H1 (cell line): ENCODE measurements around the gene RPUSD4. TPM values are rescaled to one million over a fixed set of nuclear protein-coding genes. Genes with fewer than 3 reads are reported as not detected.

Experiments
- CTCF ChIA-PET: fragments of 300-600 bp; sonication (Branson Sonifier 250); formaldehyde crosslinking; loops from one replicate; lab custom pipeline; 2021; ENCODE audit not compliant: partially characterized antibody; lab: Charles Lee
- POLR2A ChIA-PET: fragments of 300-600 bp; sonication (Branson Sonifier 250); formaldehyde crosslinking; loops from one replicate; lab custom pipeline; 2021; ENCODE audit warnings: inconsistent platforms; ENCODE audit not compliant: partially characterized antibody; lab: Charles Lee
- DNase-seq, 2 experiments: peaks; one replicate each; pipeline versions ENCODE4 v3.0.0 to v3.0.0-alpha.2; 2010 to 2022; ENCODE audit warnings: low spot score in 2 of 2, low read depth in 1 of 2, mixed read lengths in 1 of 2
- FAIRE-seq: peaks from 2 replicates; lab custom pipeline; 2011; peaks lifted over from hg19 to GRCh38; lab: Jason Lieb, UNC
- H2AFZ ChIP-seq: 2 replicates; pipeline ENCODE4 v1.8.1; 2012; ENCODE audit warnings: low read length, inconsistent platforms
- H2AK5ac ChIP-seq: 2 replicates; pipeline ENCODE4 v1.6.1; 2013; ENCODE audit warnings: low read depth, low read length
- H2BK120ac ChIP-seq: replicated peaks from 2 replicates; pipeline ENCODE3; 2013; ENCODE audit warnings: low read depth, low read length, inconsistent platforms
- H2BK12ac ChIP-seq: 2 replicates; pipeline ENCODE4 v1.6.1; 2013; ENCODE audit warnings: low read depth, low read length
- H2BK15ac ChIP-seq: 2 replicates; pipeline ENCODE4 v1.6.1; 2013; ENCODE audit warnings: low read length
- H2BK20ac ChIP-seq: 2 replicates; pipeline ENCODE4 v1.6.1; 2013; ENCODE audit warnings: low read length
- H2BK5ac ChIP-seq: 2 replicates; pipeline ENCODE4 v1.6.1; 2013; ENCODE audit warnings: low read depth, low read length
- H3K14ac ChIP-seq: 2 replicates; pipeline ENCODE4 v1.6.1; 2013; ENCODE audit warnings: inconsistent platforms; ENCODE audit not compliant: insufficient read length
- H3K18ac ChIP-seq: 2 replicates; pipeline ENCODE4 v1.6.1; 2013; ENCODE audit warnings: low read length; ENCODE audit errors: extremely low read depth
- H3K23ac ChIP-seq: 2 replicates; pipeline ENCODE4 v1.6.1; 2013; ENCODE audit warnings: inconsistent platforms; ENCODE audit not compliant: insufficient read length
- H3K23me2 ChIP-seq: 2 replicates; pipeline ENCODE4 v1.6.1; 2013; ENCODE audit warnings: low read depth, low read length
- H3K27ac ChIP-seq: 2 replicates; pipeline ENCODE4 v1.6.1; 2011; ENCODE audit warnings: low read depth, low read length, inconsistent platforms
- H3K27me3 ChIP-seq, 4 experiments: replicated peaks in 1 of 4; 1 replicate in 1 of 4; 2 replicates in 3 of 4; pipeline versions ENCODE4 v1.6.1 to v1.8.1; 2011 to 2013; ENCODE audit warnings: low read length in 3 of 4, mild to moderate bottlenecking in 3 of 4, inconsistent platforms in 2 of 4, mixed read lengths in 2 of 4, moderate library complexity in 1 of 4; ENCODE audit not compliant: control insufficient read depth in 3 of 4, insufficient read depth in 3 of 4; ENCODE audit errors: extremely low read depth in 1 of 4
- H3K36me3 ChIP-seq, 4 experiments: 2 replicates each; pipeline versions ENCODE4 v1.6.1 to v1.8.1; 2011 to 2013; ENCODE audit warnings: mild to moderate bottlenecking in 4 of 4, low read length in 3 of 4, moderate library complexity in 2 of 4, control low read depth in 1 of 4, inconsistent platforms in 1 of 4; ENCODE audit not compliant: insufficient read depth in 4 of 4, control insufficient read depth in 2 of 4
- H3K4ac ChIP-seq: replicated peaks from 2 replicates; pipeline ENCODE3; 2013; ENCODE audit warnings: low read length, low read depth, mixed read lengths, inconsistent platforms; ENCODE audit not compliant: insufficient read length
- H3K4me1 ChIP-seq, 4 experiments: replicated peaks in 1 of 4; 1 replicate in 1 of 4; 2 replicates in 3 of 4; pipeline versions ENCODE4 v1.6.1 to v1.8.1; 2011 to 2013; ENCODE audit warnings: low read length in 3 of 4, inconsistent platforms in 2 of 4, mixed read lengths in 1 of 4; ENCODE audit not compliant: insufficient read depth in 4 of 4, control insufficient read depth in 3 of 4
- H3K4me2 ChIP-seq, 2 experiments: 2 replicates each; pipeline versions ENCODE4 v1.6.1 to v1.8.1; 2011 to 2013; ENCODE audit warnings: low read depth in 2 of 2, low read length in 2 of 2, control low read depth in 1 of 2, inconsistent platforms in 1 of 2, mild to moderate bottlenecking in 1 of 2; ENCODE audit not compliant: insufficient read depth in 1 of 2
- H3K4me3 ChIP-seq, 4 experiments: fragments of 200-600, 300-600 bp in 1 of 4; sonication (generic), shearing (Covaris generic), sonication (Bioruptor Twin) in 1 of 4; 2 replicates each; pipeline versions ENCODE4 v1.5.1 to v1.8.1; 2011 to 2016; ENCODE audit warnings: low read length in 4 of 4, low read depth in 3 of 4, control low read depth in 2 of 4, inconsistent platforms in 2 of 4, mild to moderate bottlenecking in 2 of 4, mixed read lengths in 1 of 4, moderate library complexity in 1 of 4; ENCODE audit not compliant: insufficient read depth in 2 of 4; ENCODE audit errors: extremely low read depth in 1 of 4
- H3K56ac ChIP-seq: replicated peaks from 2 replicates; pipeline ENCODE3; 2013; ENCODE audit warnings: low read depth, mild to moderate bottlenecking, mixed read lengths, low read length, inconsistent platforms; ENCODE audit not compliant: insufficient read length
- H3K79me1 ChIP-seq: 2 replicates; pipeline ENCODE4 v1.6.1; 2013; ENCODE audit warnings: low read depth, low read length, control low read depth
- H3K79me2 ChIP-seq, 2 experiments: 2 replicates each; pipeline versions ENCODE4 v1.6.1 to v1.8.1; 2012 to 2013; ENCODE audit warnings: low read length in 2 of 2, mild to moderate bottlenecking in 2 of 2, inconsistent platforms in 1 of 2; ENCODE audit not compliant: insufficient read depth in 2 of 2, control insufficient read depth in 1 of 2
- H3K9ac ChIP-seq, 4 experiments: replicated peaks in 1 of 4; 1 replicate in 1 of 4; 2 replicates in 3 of 4; pipeline versions ENCODE4 v1.6.1 to v1.8.1; 2011 to 2013; ENCODE audit warnings: low read depth in 3 of 4, low read length in 3 of 4, control low read depth in 2 of 4, mild to moderate bottlenecking in 2 of 4, moderate library complexity in 2 of 4, inconsistent platforms in 1 of 4; ENCODE audit errors: extremely low read depth in 1 of 4
- H3K9me3 ChIP-seq, 2 experiments: 2 replicates each; pipeline versions ENCODE4 v1.6.1 to v1.8.1; 2012 to 2013; ENCODE audit warnings: mild to moderate bottlenecking in 2 of 2, moderate library complexity in 2 of 2, control low read depth in 1 of 2, inconsistent platforms in 1 of 2, low read depth in 1 of 2, low read length in 1 of 2, mixed read lengths in 1 of 2; ENCODE audit not compliant: insufficient read depth in 2 of 2
- H4K20me1 ChIP-seq, 2 experiments: replicated peaks in 1 of 2; 2 replicates each; pipeline versions ENCODE3 to v1.8.1; 2011 to 2013; ENCODE audit warnings: inconsistent platforms in 2 of 2, low read length in 2 of 2, mild to moderate bottlenecking in 1 of 2; ENCODE audit not compliant: insufficient read depth in 2 of 2, control insufficient read depth in 1 of 2
- H4K5ac ChIP-seq: 2 replicates; pipeline ENCODE4 v1.6.1; 2013; ENCODE audit warnings: low read length, low read depth, mixed read lengths, inconsistent platforms; ENCODE audit not compliant: insufficient read length
- H4K8ac ChIP-seq: 2 replicates; pipeline ENCODE4 v1.8.0; 2013; ENCODE audit warnings: mild to moderate bottlenecking, moderate library complexity, low read length, inconsistent platforms; ENCODE audit not compliant: insufficient read depth; ENCODE audit errors: extremely low read depth
- H4K91ac ChIP-seq: replicated peaks from 2 replicates; pipeline ENCODE3; 2013; ENCODE audit warnings: low read length, mixed read lengths, inconsistent platforms; ENCODE audit not compliant: insufficient read length
- FOSL1 ChIP-seq: IDR thresholded peaks from 2 replicates; pipeline ENCODE4 v1.6.1; 2011; ENCODE audit warnings: mild to moderate bottlenecking, low read depth, low read length, moderate library complexity; ENCODE audit not compliant: insufficient read depth
- whole genome bisulfite sequencing, 2 experiments: shearing (Covaris generic) in 1 of 2; methylation state at CpG; one replicate each; pipeline versions ENCODE4 v1.1.6 to v1.1.7; 2013 to 2015; ENCODE audit warnings: low lambda C conversion rate in 2 of 2, mixed read lengths in 2 of 2, inconsistent platforms in 1 of 2, low coverage in 1 of 2, missing lambda C conversion rate in 1 of 2; ENCODE audit not compliant: insufficient replicate concordance in 2 of 2, insufficient coverage in 1 of 2, insufficient read length in 1 of 2; ENCODE audit errors: extremely low coverage in 1 of 2, missing lambda C conversion rate in 1 of 2; 5-methylcytosine and 5-hydroxymethylcytosine counted together
- polyA plus RNA-seq, 7 experiments: library from polyadenylated mRNA; depleted of rRNA in 3 of 7; stranded (reverse) in 5 of 7; unstranded in 2 of 7; fragments of >200 nt in 5 of 7; fragments of 200-250 nt in 2 of 7; gene quantifications; 1 replicate in 5 of 7; 2 replicates in 1 of 7; 4 replicates in 1 of 7; pipeline versions ENCODE4 v1.2.1 to v1.2.3, GENCODE V29; 2011 to 2013; ENCODE audit warnings: missing spikeins in 2 of 7, mixed read lengths in 2 of 7
- total RNA-seq: library from RNA; stranded (reverse); fragmentation: NEBNext Ultra II Directional; extraction: Animal tissue kit (Norgen Biotek cat#: 25700); gene quantifications from 2 replicates; pipeline ENCODE4 v1.2.1, GENCODE V29; 2021

The RPUSD4 gene
- total and polyA plus RNA-seq, 2 of the 8 experiments (the other 6 are each of a cell fraction or from before 2014, with no cell fraction given), result 36.1 to 50.7 TPM

GRCh38 chr11:126164781-126165180, 46.7 kb downstream of the RPUSD4 start:
- H3K27me3 ChIP-seq, result no peaks in the 10 kb centered on the region; a peak in 1 of 7 replicates
- H2BK15ac ChIP-seq, result no peak overlapping the region
- no peak overlapping the region for H2BK5ac ChIP-seq
- FAIRE-seq (no peak), DNase-seq (no peak)
- no peak overlapping the region for H3K56ac ChIP-seq
- no peak overlapping the region for H3K9ac ChIP-seq
- H3K36me3 ChIP-seq, result no peaks in the 10 kb centered on the region
- H2AFZ ChIP-seq, result no peak overlapping the region
- CTCF ChIA-PET, result interaction anchor here (1.1 to 1.8 kb wide), 2 partner anchors 29 to 50 kb away, joined by 3 to 5 read pairs; no protein-coding TSS in a partner anchor
- H3K23me2 ChIP-seq, result no peaks in the 10 kb centered on the region; the same call in 1 of the 2 replicates
- H2BK20ac ChIP-seq, result no peak overlapping the region
- no peak overlapping the region for H3K4me3 ChIP-seq
- no peak overlapping the region for H3K4ac ChIP-seq
- whole genome bisulfite sequencing, 2 experiments, result 90% methylated on average over 7 of the region's 8 CpGs; no CpG with 5 or more reads in 1 of the 2 experiments
- H2BK12ac ChIP-seq, result no peak overlapping the region
- H3K14ac ChIP-seq, result no peak overlapping the region
- no peak overlapping the region for H2AK5ac ChIP-seq
- H3K18ac ChIP-seq, result no peak overlapping the region
- H3K9me3 ChIP-seq, result no peaks in the 10 kb centered on the region
- no peak overlapping the region for H3K4me2 ChIP-seq
- H2BK120ac ChIP-seq, result no peak overlapping the region
- POLR2A ChIA-PET, result interaction anchor here (0.7 kb wide), 1 partner anchor 9 kb away, joined by 3 read pairs; no protein-coding TSS in a partner anchor
- no peaks in the 10 kb centered on the region for H4K20me1 ChIP-seq
- no peaks in the 10 kb centered on the region for H3K79me2 ChIP-seq
- H3K27ac ChIP-seq, result no peak overlapping the region
- no peaks in the 10 kb centered on the region for H3K79me1 ChIP-seq
- H4K91ac ChIP-seq, result no peak overlapping the region
- H3K4me1 ChIP-seq, result peaks cover 11 to 26% (median 18%) of the 10 kb centered on the region in 4 experiments
- no peak overlapping the region for H4K8ac ChIP-seq
- no peak for TF ChIP-seq FOSL1
- H3K23ac ChIP-seq, result no peak overlapping the region
- H4K5ac ChIP-seq, result no peak overlapping the region
